ENCODE data around the gene ARMC9.
"Not testable (repeated sequence)": the region's sequence is repeated elsewhere in the genome, so short reads cannot be mapped to it uniquely, and the experiment has no call there.

Gene ARMC9

DNA sequence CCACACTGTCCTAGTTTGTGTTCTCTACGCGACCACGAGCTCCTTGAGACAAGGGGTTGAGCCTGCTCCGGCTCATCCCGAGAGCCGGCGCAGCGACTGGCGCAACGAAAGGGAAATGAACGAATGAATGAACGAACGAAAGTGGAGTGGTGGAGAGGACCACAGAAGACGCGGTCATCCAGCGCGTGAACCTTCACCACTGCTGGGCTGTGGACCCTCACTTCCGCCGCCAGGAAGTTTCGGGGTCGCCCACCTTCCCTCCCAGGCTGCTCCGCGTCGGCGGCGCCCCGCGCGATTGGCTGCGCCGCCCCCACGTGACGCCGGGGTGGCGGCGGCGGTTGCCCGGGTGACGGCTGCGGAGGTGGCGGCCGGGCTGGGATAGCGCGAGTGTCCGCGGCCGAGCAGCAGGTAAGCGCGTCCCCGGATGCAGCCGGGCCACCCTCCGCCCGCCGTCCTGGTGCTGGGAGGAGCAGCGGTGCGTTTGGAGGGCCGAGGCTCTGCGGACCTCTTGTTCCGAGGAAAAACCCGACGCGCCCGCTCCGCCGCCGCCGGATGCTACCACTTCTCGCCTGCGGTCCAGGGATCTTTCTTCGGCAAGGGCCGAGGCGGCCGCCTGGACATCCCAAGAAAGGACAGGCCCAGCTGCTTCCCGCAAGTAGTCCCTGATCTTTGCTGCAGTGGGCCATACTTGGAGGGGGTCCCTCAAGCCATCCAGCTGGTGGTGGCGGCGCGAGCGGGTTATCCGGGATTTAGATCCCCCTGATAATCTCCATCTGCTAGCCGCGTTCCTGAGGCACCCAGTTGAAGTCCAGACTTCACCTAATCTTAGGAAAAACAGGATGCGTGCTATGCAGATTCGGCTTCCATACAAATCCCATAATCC is at the start of gene ARMC9:
Gene ARMC9, plus strand, starts transcription at position 341 of the 883 bp plus-strand sequence. CDS start 7,608 bp downstream, outside the sequence.
- no peak for DNase-seq (ENCODE audit: low read depth)

- DNase-seq (ENCODE audit: low read depth): no peak
These were observed 45.5 kb upstream of the ARMC9 start for GRCh38 chr2:231152800-231153557.

GRCh38 chr2:231159306-231159705 is 39.1 kb upstream of the ARMC9 start:
- DNase-seq (ENCODE audit: low read depth): no peak

GRCh38 chr2:231160701-231161100 is 37.7 kb upstream of the ARMC9 start:
- DNase-seq (ENCODE audit: low read depth): no peak

DNA sequence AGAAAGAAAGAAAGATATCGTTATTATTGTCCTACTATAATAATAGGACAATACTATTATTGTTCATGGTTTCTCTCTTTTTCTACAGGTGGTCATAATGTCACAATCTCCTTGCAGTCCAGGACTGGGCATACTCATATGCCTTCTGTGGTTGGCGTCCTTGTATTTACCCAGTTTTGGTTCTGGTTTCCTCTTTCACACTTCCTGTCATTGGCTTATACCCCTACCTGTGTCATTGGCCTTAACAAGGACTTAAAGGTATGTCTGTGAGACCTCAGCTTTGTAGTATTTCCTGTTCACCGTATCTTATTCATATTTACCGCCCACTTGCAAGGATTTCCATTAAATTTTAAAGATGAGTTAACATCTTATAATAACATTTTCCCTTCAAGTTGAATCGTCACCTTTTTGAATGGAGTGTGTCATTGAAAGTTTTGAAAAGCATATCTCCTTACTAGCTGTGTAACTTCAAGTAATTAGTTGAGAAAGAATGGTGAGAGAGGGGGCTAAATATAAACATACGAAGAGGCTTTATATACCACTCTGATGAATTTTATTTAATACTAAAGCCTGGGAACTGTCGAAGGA is 37.1 kb upstream of the ARMC9 start:
- no peak for DNase-seq (ENCODE audit: low read depth)

DNA sequence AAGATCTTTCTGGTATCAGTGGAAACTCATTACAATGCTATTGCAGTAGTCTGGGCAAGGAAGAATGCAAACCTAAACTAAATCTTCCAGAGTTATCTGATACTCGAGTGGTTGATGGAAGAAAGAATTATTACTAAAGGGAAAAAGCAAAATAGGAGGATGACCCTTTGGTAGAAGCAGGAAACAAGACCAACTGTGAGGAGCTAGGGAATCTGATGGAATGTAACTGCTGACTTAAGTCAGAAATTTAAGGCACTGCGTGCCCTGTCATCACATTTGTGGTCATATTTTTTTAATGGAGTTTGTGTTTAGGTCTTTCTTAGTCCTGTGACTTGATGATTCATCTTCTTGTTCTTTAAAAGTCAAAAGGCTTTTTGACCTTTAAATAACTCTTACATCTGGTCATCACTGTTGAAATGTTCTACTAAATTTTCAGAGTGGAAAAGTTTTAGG is 36.5 kb upstream of the ARMC9 start:
- DNase-seq (ENCODE audit: low read depth): no peak

GRCh38 chr2:231163011-231163410 is 35.4 kb upstream of the ARMC9 start:
- no peak for DNase-seq (ENCODE audit: low read depth)

DNA sequence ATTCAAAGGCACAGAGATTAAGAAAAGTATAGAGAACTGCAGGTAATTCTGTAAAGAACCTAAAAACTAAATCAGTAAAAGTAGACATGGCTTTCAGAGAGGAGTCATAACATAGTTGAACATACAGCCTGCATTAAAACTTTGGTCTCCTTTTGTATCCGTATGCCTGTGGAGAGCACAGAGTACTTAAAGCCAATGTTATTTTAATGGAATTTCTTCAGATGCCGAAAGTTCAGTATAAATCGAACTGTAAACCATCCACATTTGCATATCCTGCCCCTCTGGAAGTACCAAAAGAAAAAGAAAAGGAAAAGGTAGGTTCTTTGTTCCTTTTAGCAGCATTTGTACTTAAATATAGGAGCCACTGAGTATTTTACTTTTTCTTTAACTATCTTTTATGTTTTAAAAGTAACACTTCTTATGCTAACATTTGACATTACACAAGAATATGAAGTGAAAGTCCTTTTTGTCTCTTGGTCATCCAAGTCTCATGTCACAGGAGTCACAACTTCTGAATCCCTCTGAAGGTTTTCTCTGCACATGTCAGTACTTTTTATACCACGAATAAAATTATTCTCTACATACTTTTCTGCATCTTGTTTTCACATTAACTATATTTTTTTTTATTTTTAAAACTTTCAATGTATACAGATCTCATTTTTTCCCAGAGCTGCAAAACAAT is 34.9 kb upstream of the ARMC9 start:
- no peak for DNase-seq (ENCODE audit: low read depth)

GRCh38 chr2:231167745-231168459 is 30.5 kb upstream of the ARMC9 start:
- no peak for DNase-seq (ENCODE audit: low read depth)

GRCh38 chr2:231168460-231169139 is 29.8 kb upstream of the ARMC9 start:
- no peak for DNase-seq (ENCODE audit: low read depth)

DNA sequence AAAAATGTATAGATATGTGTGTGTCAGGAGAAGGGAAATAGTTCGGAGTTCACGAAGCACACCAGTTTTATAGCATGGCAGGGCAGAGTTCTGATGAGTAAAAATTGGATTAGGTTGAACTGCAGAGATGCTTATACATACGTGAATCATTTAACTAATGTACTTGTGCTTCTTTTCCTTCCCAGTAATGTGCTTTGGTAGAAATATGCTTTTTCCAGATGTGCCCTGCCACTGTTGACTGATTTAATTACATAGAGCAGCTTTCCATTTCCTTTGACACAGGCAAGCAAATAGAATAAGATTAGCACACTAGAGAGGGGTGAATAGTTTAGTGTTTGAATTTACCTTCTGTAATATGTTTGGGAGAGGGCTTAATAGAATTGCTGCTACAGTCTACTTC is 28.9 kb upstream of the ARMC9 start:
- DNase-seq (ENCODE audit: low read depth): no peak

DNA sequence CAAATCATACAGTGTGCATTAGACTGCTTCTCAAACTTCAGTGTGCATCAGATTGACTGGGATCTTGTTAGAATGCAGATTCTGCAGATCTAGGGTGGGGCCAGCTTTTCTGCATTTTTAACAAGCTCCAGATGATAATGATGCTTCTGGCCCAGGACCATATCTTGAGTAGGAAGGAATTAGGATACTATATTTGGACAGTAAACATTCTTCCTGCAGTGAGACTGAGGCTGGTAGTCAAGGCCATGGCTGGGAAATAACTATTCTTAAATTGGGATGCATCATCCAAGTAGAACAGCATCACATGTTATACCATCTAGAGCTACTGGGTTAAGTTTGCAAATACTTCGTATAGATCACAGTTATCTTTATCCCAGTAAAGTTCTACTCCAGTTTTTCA is 28.4 kb upstream of the ARMC9 start:
- DNase-seq (ENCODE audit: low read depth): no peak

GRCh38 chr2:231172025-231172424 is 26.4 kb upstream of the ARMC9 start:
- no peak for DNase-seq (ENCODE audit: low read depth)

- DNase-seq (ENCODE audit: low read depth): no peak
These were observed 24.2 kb upstream of the ARMC9 start for GRCh38 chr2:231174211-231174651.

DNA sequence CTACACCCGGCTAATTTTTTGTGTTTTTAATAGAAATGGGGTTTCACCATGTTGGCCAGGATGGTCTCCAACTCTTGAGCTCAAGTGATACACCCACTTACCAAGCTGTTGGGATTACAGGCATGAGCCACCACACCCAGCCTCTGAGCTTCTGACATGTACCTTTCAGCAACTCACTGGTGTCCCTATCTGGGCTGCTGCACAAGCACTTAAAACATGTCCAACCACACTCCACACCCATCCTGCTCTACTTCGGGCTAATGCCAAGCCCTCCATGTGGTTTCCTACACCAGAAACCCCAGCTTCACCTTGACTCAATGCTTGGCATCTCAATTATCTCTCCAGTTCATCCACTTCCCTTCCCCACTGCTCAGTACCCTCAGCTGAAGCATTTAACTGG is 22.4 kb upstream of the ARMC9 start:
- DNase-seq (ENCODE audit: low read depth): no peak

DNA sequence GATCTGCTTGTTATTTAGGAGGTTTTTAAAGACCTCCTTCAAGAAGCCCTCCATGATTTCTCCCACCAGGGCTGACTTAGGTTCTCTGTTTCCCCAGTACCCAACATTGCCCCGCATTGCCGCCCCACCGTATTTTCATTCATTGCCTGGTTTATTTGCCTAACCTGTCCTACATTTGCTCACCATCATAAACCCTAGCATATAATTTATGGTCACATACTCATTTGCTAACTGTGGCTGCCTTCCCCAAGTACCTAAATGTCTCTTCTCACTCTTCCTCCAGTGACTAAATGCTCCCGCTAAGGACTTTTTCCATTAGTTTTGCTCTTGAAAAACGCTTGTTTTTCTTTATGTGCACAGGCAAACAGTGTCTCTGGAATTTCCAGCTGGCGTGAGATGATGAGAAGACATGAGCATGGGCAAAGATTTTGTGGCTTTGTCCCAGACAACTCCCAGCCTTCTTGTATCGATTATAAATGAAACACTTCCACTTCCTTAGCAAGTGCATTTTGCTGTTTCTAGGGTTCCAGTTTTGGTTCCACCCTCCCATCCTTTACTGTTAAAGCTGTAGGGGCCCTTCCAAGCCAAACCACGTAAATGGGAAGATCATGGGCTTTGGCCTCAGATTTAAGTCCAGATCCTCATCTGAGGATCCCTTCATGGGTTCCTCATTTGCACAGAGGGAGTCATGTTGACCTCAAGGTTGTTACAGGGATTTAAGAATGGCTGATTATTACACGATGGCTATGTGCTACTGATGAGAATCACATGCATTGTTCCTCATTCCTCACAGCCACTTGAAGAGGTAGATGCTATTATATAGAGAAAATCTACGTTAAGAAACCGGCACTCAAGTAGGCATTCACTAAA is 21.0 kb upstream of the ARMC9 start:
- no peak for DNase-seq (ENCODE audit: low read depth)

DNA sequence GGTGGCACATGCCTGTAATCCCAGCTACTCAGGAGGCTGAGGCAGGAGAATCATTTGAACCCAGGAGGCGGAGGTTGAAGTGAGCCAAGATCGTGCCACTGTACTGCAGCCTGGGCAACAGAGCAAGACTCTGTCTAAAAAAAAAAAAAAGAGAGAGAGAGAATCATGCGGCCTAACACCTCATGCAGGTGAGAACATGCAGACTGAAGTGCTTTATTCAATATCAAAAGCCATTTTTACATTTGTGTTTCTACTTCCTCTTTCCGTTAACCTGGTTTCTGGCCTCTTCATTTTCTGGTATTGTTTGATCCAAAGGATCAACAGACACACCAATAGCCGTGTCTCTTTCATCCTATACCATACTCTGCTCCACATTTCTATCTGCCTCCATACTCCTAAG is 19.6 kb upstream of the ARMC9 start:
- DNase-seq (ENCODE audit: low read depth): not testable (repeated sequence)

DNA sequence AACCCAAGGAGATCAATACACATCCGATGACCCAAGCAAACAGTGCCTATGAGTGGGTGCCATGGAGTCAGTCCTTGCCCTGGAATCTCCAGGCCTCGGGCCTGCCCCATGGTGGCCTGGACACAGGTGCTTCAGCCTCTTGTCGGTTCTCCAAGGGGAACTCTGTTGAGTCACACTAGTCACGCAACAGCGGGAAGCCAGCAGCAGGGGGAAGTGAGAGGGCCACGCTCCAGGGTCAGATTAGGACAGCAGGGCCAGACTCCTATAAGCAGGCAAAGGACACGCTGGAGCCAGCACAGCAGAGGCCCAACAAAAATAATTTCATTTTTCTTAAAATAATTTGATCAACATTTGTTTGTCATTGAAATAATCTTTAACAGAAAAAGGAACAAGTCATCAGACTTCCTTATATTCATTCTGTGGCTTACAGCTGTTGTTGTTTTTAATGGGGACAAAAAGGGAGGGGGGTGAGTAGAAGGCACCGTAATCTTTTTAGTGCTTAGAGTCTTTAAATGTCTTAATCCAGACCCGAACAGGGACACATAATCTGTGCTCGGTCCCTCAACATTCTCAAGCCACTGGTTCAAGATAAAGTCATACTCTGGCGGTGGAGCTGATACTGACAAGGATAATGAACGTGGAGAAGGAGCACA is 16.4 kb upstream of the ARMC9 start:
- no peak for DNase-seq (ENCODE audit: low read depth)

DNA sequence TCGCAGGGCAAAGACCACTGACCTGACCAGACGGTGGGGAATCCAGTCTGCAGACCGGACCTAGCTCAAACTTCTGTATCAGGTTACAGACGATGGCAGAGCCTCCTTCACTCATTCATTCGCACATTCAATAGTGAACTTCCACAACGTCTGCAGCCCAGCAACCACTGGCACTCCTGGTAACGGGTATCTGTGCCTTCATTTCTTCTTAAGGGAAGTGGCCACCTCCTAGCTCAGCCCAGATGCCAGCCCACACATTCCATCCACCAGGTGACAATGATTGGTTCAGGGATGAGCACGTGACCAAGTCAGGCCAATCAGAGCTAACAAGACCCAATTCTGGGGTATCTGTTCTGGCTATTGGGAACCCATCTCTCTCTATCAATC is 15.9 kb upstream of the ARMC9 start:
- no peak for DNase-seq (ENCODE audit: low read depth)

Measured in CMK (cell line).